Cardiac fibroblast (primary cell): ENCODE measurements around the gene DNAAF8.

Experiments
- DNase-seq, 2 donors: peaks; one replicate each; pipeline versions ENCODE4 v3.0.0 to v3.0.0-alpha.2; 2010; ENCODE audit warnings: low read depth in 2 of 2
- H3K4me3 ChIP-seq, 2 donors: replicated peaks in 1 of 2; 1 replicate in 1 of 2; 2 replicates in 1 of 2; pipeline ENCODE4 v1.5.1; 2011; ENCODE audit warnings: low read depth in 2 of 2, low read length in 2 of 2, mild to moderate bottlenecking in 2 of 2, moderate library complexity in 1 of 2
- CTCF ChIP-seq: IDR thresholded peaks from one replicate; pipeline ENCODE4 v1.5.1; 2011; ENCODE audit warnings: low read depth, mild to moderate bottlenecking, low read length, inconsistent platforms

DNAAF8 gene

GRCh38 chr16:4765511-4766474 is 31.5 kb downstream of the DNAAF8 start:
- no peak for DNase-seq
- H3K4me3 ChIP-seq: peak overlapping the region; percentile 87 to 88
- TF ChIP-seq CTCF: no peak

- no peak for TF ChIP-seq CTCF
- DNase-seq: peak; percentile 96
Measured at GRCh38 chr16:4766875-4767628, 32.7 kb downstream of the DNAAF8 start, which contains the start of gene ZNF500. Gene ZNF500 (minus strand): TSS chr16:4767162. CDS start chr16:4765978, 1,184 bp downstream.

GRCh38 chr16:4767872-4768548 is 33.7 kb downstream of the DNAAF8 start:
- no peak for TF ChIP-seq CTCF
- H3K4me3 ChIP-seq: peak overlapping the region; percentile 66 to 67
- DNase-seq: peak; percentile 14 to 57

More at GRCh38 chr16:4766875-4767628, 32.7 kb downstream of the DNAAF8 start, which contains the start of gene ZNF500:
- H3K4me3 ChIP-seq: peak within 1 kb of the TSS; percentile 87 to 88

- no peak for TF ChIP-seq CTCF
- peak; percentile 95 to 96 for DNase-seq
Measured at GRCh38 chr16:4768549-4769305, 34.4 kb downstream of the DNAAF8 start.

GRCh38 chr16:4769306-4769638 is 34.9 kb downstream of the DNAAF8 start:
- TF ChIP-seq CTCF: no peak
- DNase-seq: no peak
- H3K4me3 ChIP-seq: peak overlapping the region in 1 of 2 donors; percentile 65

More at GRCh38 chr16:4768549-4769305, 34.4 kb downstream of the DNAAF8 start:
- peak overlapping the region; percentile 66 to 67 for H3K4me3 ChIP-seq

- H3K4me3 ChIP-seq: no peak overlapping the region
- no peak for TF ChIP-seq CTCF
- DNase-seq: no peak
Measured at GRCh38 chr16:4771646-4772045, 37.3 kb downstream of the DNAAF8 start.
